Measurements from ENCODE around the gene SMIM27.
"Not testable (repeated sequence)": the region's sequence is repeated elsewhere in the genome, so short reads cannot be mapped to it uniquely, and the experiment has no call there.

SMIM27 gene

GRCh38 chr9:32596096-32596865 lies 44.2 kb downstream of the SMIM27 start:
- in situ Hi-C loops (cut with MboI; ENCODE audit: low sequenced_read_pairs), result no loop called here

- in situ Hi-C loops (cut with MboI; ENCODE audit: low sequenced_read_pairs), result no loop called here
These were observed 44.8 kb downstream of the SMIM27 start for GRCh38 chr9:32596936-32597335.

GRCh38 chr9:32599021-32599420 lies 46.9 kb downstream of the SMIM27 start:
- in situ Hi-C loops (cut with MboI; ENCODE audit: low sequenced_read_pairs), result not testable (repeated sequence)
